SU-DHL-6 (cell line): ENCODE measurements around the gene NFE2L1.

Experiments used
- H2AFZ ChIP-seq: fragments of 200-600 bp; sonication (generic); 2 replicates; pipeline ENCODE4 v1.6.1; 2014; ENCODE audit warnings: low read depth, mild to moderate bottlenecking, moderate library complexity, mixed read lengths, antibody characterized with exemption, low read length; ENCODE audit not compliant: severe bottlenecking
- H3F3A ChIP-seq: fragments of 200-600 bp; shearing (Covaris generic); 2 replicates; pipeline ENCODE4 v1.6.0; 2016; ENCODE audit warnings: antibody characterized with exemption, mild to moderate bottlenecking; ENCODE audit not compliant: insufficient read depth
- H3K27ac ChIP-seq: fragments of 200-600 bp; sonication (generic); 2 replicates; pipeline ENCODE4 v1.5.1; 2016; ENCODE audit warnings: low read depth, mild to moderate bottlenecking, low read length, moderate library complexity, mixed read lengths
- H3K27me3 ChIP-seq: fragments of 200-600 bp; sonication (generic), shearing (Covaris generic); 2 replicates; pipeline ENCODE4 v1.6.0; 2014; ENCODE audit warnings: mild to moderate bottlenecking, low read length
- H3K36me3 ChIP-seq: fragments of 200-600 bp; sonication (generic); 2 replicates; pipeline ENCODE4 v1.6.1; 2014; ENCODE audit warnings: mild to moderate bottlenecking, low read length, mixed read lengths
- H3K4me2 ChIP-seq: fragments of 300-600, 200-600 bp; shearing (Covaris generic), sonication (generic); 2 replicates; pipeline ENCODE4 v1.6.0; 2014; ENCODE audit warnings: low read length, low read depth, mild to moderate bottlenecking; ENCODE audit not compliant: poor library complexity, severe bottlenecking
- H3K4me3 ChIP-seq: fragments of 200-600 bp; sonication (generic); 2 replicates; pipeline ENCODE4 v1.5.1; 2014; ENCODE audit warnings: antibody characterized with exemption, low read length, mild to moderate bottlenecking, mixed read lengths; ENCODE audit not compliant: insufficient read depth, poor library complexity, severe bottlenecking
- H3K79me2 ChIP-seq: fragments of 200-600 bp; sonication (generic); 2 replicates; pipeline ENCODE4 v1.6.1; 2014; ENCODE audit warnings: mild to moderate bottlenecking, low read length, moderate library complexity; ENCODE audit not compliant: insufficient read depth
- H3K9ac ChIP-seq: fragments of 200-600 bp; sonication (generic); 2 replicates; pipeline ENCODE4 v1.7.0; 2014; ENCODE audit warnings: mild to moderate bottlenecking, low read length
- H3K9me2 ChIP-seq: fragments of 200-600 bp; sonication (generic); replicated peaks from 2 replicates; pipeline ENCODE4 v1.6.1; 2014; ENCODE audit warnings: low read length; ENCODE audit not compliant: insufficient read depth
- H3K9me3 ChIP-seq: fragments of 200-600 bp; sonication (generic); 2 replicates; pipeline ENCODE4 v1.6.1; 2014; ENCODE audit warnings: low read length, mixed read lengths; ENCODE audit not compliant: insufficient read depth
- H4K20me1 ChIP-seq: fragments of 200-600 bp; sonication (generic); 2 replicates; pipeline ENCODE4 v1.6.1; 2014; ENCODE audit warnings: low read depth, mild to moderate bottlenecking, antibody characterized with exemption, low read length, moderate library complexity, mixed read lengths
- CTCF ChIP-seq: fragments of 200-600 bp; sonication (generic); IDR thresholded peaks from one replicate; pipeline ENCODE4 v1.5.1; 2017; ENCODE audit warnings: antibody characterized with exemption, mild to moderate bottlenecking, low read length, moderate library complexity; ENCODE audit not compliant: insufficient read depth, poor library complexity, severe bottlenecking
- EZH2phosphoT487 ChIP-seq: fragments of 200-600 bp; sonication (generic), shearing (Covaris generic); conservative IDR thresholded peaks from 2 replicates; pipeline ENCODE4 v1.6.1; 2018; ENCODE audit warnings: mild to moderate bottlenecking, antibody characterized with exemption, low read length, moderate library complexity, mixed read lengths

Gene NFE2L1

DNA sequence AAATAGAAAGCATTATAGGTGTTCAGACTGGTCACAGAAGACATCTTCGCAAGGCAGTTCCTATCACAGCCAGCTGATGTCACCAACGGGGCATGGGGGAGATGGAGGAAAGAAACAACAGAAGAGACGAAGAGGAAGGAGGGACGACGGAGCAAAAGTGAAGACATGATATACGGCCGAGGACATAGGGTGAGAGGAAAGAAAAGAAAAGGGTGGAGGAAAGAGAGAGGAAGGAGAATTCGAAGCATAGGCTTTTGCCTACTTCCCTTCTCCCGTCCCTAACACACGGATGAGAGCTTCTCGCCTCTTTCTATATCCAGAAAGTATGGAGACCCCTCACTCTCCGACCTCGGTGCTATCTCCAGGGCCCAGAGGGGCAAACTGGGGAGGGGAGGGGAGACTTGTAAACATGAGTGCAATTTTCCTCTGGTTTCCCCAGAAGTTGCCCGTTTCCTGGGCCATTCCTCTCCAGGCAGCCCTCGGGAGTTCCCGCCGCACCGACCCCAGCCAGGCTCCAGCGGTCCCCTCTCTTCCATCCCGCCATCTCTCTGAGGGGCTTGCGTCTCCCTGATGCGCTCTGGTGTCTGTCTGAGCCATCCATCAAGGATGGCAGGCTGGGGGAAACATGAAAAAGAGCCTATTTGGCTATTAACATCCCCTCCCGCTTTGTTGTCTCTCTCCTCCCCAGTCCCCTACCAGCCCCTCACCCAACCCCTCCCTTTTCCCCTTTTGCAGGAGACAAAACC is 36.6 kb upstream of the NFE2L1 start:
- H3K36me3 ChIP-seq: no peaks in the 10 kb centered on the region
- H3K79me2 ChIP-seq: no peaks in the 10 kb centered on the region
- TF ChIP-seq EZH2phosphoT487 (no peak), CTCF (peak; percentile 60)
- H3K4me3 ChIP-seq: peak overlapping the region; percentile 24
- H3K9me3 ChIP-seq: no peaks in the 10 kb centered on the region
- H3K27ac ChIP-seq: no peak overlapping the region
- peak overlapping the region; percentile 62 for H3K4me2 ChIP-seq
- H4K20me1 ChIP-seq: no peaks in the 10 kb centered on the region
- no peaks in the 10 kb centered on the region for H3K9me2 ChIP-seq
- 0 out of 2 replicates have a peak, but pooled peaks cover 3% of the 10 kb centered on the region for H3F3A ChIP-seq
- H3K27me3 ChIP-seq: no peaks in the 10 kb centered on the region
- H2AFZ ChIP-seq: peak overlapping the region; percentile 76
- peak overlapping the region; percentile 26 for H3K9ac ChIP-seq

GRCh38 chr17:48012151-48012520 is 36.0 kb upstream of the NFE2L1 start:
- Histone ChIP-seq H3F3A (0 out of 2 replicates have a peak, but pooled peaks cover 3% of the 10 kb centered on the region), H3K9me2 (no peaks in the 10 kb centered on the region), H3K27ac (no peak overlapping the region), H3K27me3 (no peaks in the 10 kb centered on the region), H3K9me3 (no peaks in the 10 kb centered on the region), H3K9ac (peak overlapping the region; percentile 26), H2AFZ (peak overlapping the region; percentile 76), H3K79me2 (no peaks in the 10 kb centered on the region), H4K20me1 (no peaks in the 10 kb centered on the region), H3K36me3 (no peaks in the 10 kb centered on the region), H3K4me2 (peak overlapping the region; percentile 62), H3K4me3 (peak overlapping the region; percentile 24)
- no peak for TF ChIP-seq EZH2phosphoT487
- no peak for TF ChIP-seq CTCF

DNA sequence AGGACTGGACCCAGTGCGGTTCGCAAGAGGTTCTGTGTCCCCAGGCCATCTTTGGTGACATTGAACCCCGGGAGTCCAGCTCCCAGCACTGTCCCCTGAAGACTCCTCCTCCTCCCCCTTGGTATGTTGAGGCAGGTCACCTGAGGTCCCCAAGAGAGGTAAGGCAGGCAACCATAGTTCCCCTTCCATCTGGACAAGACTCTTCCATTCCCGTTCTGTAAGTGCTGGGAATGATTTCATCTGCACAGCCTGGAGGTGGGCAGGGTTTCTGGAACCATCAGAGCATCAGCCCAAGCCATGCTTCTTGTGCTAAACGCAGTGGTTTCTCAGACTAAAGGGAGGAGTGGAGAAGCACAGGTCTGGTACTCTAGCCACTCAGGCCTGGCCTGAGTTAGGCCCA is 35.5 kb upstream of the NFE2L1 start:
- H3K4me3 ChIP-seq: no peak overlapping the region
- H3K9me2 ChIP-seq: no peaks in the 10 kb centered on the region
- no peak overlapping the region for H3K9ac ChIP-seq
- no peak overlapping the region for H2AFZ ChIP-seq
- H3K27me3 ChIP-seq: no peaks in the 10 kb centered on the region
- no peaks in the 10 kb centered on the region for H4K20me1 ChIP-seq
- H3K79me2 ChIP-seq: no peaks in the 10 kb centered on the region
- no peaks in the 10 kb centered on the region for H3K36me3 ChIP-seq
- H3F3A ChIP-seq: 0 out of 2 replicates have a peak, but pooled peaks cover 3% of the 10 kb centered on the region
- no peak for TF ChIP-seq EZH2phosphoT487
- no peak for TF ChIP-seq CTCF
- no peaks in the 10 kb centered on the region for H3K9me3 ChIP-seq
- H3K27ac ChIP-seq: no peak overlapping the region
- H3K4me2 ChIP-seq: no peak overlapping the region
